Vagina (tissue), 2 donors: ENCODE results near the gene PDIA6.

Experiments
- CTCF ChIP-seq, 3 experiments: fragments of 450-650 bp in 2 of 3; fragments of 200-600 bp in 1 of 3; sonication (generic) in 1 of 3; IDR thresholded peaks; one replicate each; pipeline ENCODE4 v1.5.1; 2017 to 2019; ENCODE audit warnings: antibody characterized with exemption in 3 of 3, mild to moderate bottlenecking in 2 of 3, moderate library complexity in 2 of 3
- POLR2A ChIP-seq, 2 donors: fragments of 450-650 bp; IDR thresholded peaks; one replicate each; pipeline ENCODE4 v1.6.1; 2017; ENCODE audit warnings: antibody characterized with exemption in 2 of 2, mild to moderate bottlenecking in 2 of 2, moderate library complexity in 2 of 2
- POLR2AphosphoS5 ChIP-seq, 2 donors: sonication (generic); formaldehyde crosslinking; IDR thresholded peaks; one replicate each; pipeline ENCODE4 v1.9.0; 2017; ENCODE audit warnings: antibody characterized with exemption in 2 of 2, mild to moderate bottlenecking in 2 of 2, low read depth in 1 of 2; ENCODE audit not compliant: insufficient read depth in 1 of 2

DNA sequence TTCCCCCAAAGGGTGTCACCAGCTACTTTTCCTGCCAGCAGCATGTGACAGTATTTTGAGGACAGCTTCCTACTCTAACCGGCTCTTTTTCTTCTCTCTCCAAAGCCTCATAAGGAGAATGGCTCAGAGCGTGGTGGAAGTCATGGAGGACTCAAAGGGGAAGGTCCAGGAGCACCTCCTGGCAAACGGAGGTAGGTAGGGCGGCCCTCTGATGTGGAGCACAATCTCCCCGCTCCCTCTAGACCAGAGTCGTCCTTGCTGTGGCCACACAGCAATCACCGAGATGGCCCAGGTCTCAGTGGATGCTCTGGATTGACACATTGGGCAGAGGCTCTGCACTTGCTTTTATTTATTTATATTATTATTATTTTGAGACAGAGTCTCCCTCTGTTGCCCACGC lies 58.7 kb downstream of the PDIA6 start:
- TF ChIP-seq CTCF (IDR thresholded peaks at IDR 0.05) (no peak), POLR2A (IDR thresholded peaks at IDR 0.05) (no peak), POLR2AphosphoS5 (IDR thresholded peaks at IDR 0.05; ENCODE audit: insufficient read depth in 1 of 2, low read depth in 1 of 2) (no peak)
